Kidney tubule cell (primary cell): Measurements from ENCODE around the gene MASP2.
A peak's percentile ranks its signal among the peaks of the same experiment; 100 is the strongest.
"Not testable (repeated sequence)": the region's sequence is repeated elsewhere in the genome, so short reads cannot be mapped to it uniquely, and the experiment has no call there.

Experiments
- DNase-seq: peaks from one replicate; pipeline ENCODE4 v3.0.0-alpha.2; 2018; ENCODE audit warnings: low spot score

MASP2 gene

DNA sequence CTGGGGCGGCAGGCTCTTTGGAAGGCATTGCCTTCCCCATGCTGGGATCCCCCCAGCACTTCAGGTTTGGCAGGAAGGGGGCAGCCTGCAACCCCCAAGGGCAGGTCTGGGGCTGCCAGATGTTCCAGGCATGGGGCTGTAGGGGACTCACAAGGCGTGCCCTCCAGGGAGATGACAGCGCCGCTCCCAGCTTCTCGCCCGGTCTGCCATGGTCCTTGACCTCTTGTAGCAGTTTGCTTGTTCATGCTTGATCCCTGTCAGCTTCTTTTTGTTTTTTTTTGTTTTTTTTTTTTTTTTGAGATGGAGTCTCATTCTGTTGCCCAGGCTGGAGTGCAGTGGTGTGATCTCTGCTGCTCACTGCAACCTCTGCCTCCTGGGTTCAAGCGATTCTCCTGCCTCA, 56.2 kb downstream of the MASP2 start:
- no peak for DNase-seq

GRCh38 chr1:10989920-10990516, 57.0 kb downstream of the MASP2 start:
- DNase-seq, result not testable (repeated sequence)

DNA sequence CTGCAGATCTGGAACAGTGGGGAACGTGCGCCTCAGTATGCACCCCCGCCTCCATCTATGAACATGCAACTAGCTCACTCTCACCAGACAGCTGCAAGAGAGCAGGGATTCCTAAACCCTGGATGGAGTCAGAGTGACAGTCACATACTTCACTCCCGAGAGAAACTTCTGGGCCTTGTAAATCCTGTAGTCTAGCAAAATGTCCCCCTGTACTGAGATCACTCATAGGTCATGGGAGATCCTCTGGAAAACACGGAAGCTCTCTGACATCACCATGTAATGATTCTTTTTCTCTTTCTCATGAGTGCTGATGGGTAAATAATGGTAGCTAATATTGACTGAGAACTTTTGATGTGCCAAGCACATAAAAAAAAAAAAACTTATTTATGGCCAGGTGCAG, 57.9 kb downstream of the MASP2 start:
- no peak for DNase-seq

- DNase-seq, result no peak
Observed at GRCh38 chr1:10987840-10988417, 59.1 kb downstream of the MASP2 start.

- no peak for DNase-seq
Observed at GRCh38 chr1:10986525-10986890, 60.5 kb downstream of the MASP2 start.

DNA sequence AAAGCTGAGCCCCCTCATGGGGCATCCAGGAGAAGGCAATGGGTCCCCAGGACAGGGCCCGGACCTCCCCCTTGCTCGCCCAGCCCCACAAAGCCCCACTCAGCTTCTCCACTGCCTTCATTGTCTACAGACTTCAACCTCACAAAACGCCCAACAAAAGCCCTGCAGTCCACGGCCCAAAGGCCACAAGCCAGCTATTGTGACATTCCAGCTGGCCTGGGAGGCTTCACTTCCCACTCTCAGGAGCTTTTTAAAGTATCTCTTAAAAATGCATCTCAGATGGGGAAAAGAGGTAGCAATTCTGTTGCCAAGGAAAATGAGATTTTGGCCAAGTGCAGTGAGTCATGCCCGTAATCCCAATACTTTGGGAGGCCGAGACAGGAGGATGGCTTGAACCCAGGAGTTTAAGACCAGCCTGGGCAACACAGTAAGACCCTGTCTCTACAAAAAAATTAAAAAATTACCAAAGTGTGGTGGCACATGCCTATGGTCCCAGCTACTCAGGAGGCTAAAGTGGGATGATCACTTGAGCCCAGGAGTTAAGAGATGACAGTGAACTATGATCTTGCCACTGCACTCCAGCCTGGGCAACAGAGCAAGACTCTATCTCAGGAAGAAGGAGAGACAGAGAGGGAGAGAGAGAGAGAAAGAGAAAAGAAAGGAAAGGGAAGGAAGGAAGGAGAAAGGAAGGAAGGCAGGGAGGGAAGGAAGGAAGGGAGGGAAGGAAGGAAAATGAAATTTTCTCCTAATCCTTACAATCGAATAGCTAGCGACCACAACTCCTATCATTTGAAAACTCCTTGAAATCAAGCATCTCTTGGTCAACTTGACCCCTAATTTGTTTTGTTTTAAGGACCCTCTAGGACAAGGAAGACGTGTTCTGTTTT, 66.0 kb downstream of the MASP2 start:
- no peak for DNase-seq

- DNase-seq, result peak; percentile 73
Observed at GRCh38 chr1:10980094-10980577, 66.9 kb downstream of the MASP2 start.

DNA sequence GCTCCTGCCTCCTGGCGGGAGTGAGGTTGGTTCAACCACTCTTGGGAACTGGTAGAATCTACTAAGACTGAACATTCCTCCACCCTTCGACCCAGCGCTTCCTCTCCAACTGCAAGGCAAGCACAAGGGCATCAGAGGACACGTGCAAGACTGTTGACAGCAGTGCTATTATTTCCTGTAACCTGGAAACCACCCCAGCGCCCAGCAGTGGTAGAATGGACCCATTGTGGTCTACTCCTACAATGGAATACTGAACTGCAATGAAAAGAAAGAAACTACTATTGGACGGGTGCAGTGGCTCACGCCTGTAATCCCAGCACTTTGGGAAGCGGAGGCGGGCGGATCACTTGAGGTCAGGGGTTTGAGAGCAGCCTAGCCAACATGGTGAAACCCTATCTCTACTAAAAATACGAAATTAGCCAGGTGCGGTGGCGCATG, 67.5 kb downstream of the MASP2 start:
- DNase-seq, result peak; percentile 17

DNA sequence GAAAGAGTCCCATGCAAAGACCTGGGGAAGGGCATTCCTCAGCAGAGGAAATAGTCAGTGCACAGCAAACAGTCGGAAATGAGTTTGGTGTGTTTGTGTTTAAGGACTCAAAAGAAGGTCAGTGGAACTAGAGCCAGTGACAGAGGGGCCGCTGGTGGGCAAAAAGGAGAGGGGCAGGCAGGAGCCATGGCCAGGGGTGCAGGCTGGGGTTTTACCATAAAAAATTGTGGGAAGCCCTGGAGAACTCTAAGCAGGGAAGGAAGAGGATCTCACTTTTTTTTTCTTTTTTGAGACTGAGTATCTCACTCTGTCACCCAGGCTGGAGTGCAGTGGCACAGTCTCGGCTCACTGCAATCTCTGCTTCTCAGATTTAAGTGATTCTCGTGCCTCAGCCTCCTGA, 68.3 kb downstream of the MASP2 start:
- DNase-seq, result no peak
